Smooth muscle cell (in vitro differentiated cells): ENCODE data around the gene PROX2. TPM values are rescaled to one million over a fixed set of nuclear protein-coding genes. Genes with fewer than 3 reads are reported as not detected.

Experiments used
- DNase-seq: peaks from one replicate; lab custom pipeline; 2025; ENCODE audit not compliant: unreplicated experiment; lab: John Stamatoyannopoulos, UW
- H2AFZ ChIP-seq: fragments of 200-600 bp; sonication (generic); 2 replicates; pipeline ENCODE4 v1.6.0; 2016; ENCODE audit warnings: antibody characterized with exemption, low read depth, mild to moderate bottlenecking
- H3F3A ChIP-seq: fragments of 200-600 bp; sonication (generic); 2 replicates; pipeline ENCODE4 v1.6.0; 2017; ENCODE audit warnings: antibody characterized with exemption, low read depth
- H3K27ac ChIP-seq: fragments of 200-600 bp; sonication (generic); 2 replicates; pipeline ENCODE4 v1.5.1; 2016; ENCODE audit warnings: low read depth, mild to moderate bottlenecking
- H3K27me3 ChIP-seq: fragments of 200-600 bp; sonication (generic); 2 replicates; pipeline ENCODE4 v1.6.1; 2016; ENCODE audit warnings: low read depth, mild to moderate bottlenecking
- H3K36me3 ChIP-seq: fragments of 200-600 bp; sonication (generic); 2 replicates; pipeline ENCODE4 v1.5.1; 2016; ENCODE audit warnings: low read depth
- H3K4me1 ChIP-seq: fragments of 200-600 bp; sonication (generic); 2 replicates; pipeline ENCODE4 v1.5.1; 2016; ENCODE audit warnings: low read depth
- H3K4me2 ChIP-seq: fragments of 200-600 bp; sonication (generic); 2 replicates; pipeline ENCODE4 v1.6.0; 2016; ENCODE audit warnings: mild to moderate bottlenecking
- H3K4me3 ChIP-seq: fragments of 200-600 bp; sonication (generic); 2 replicates; pipeline ENCODE4 v1.5.1; 2016; ENCODE audit warnings: mild to moderate bottlenecking
- H3K79me2 ChIP-seq: fragments of 200-600 bp; sonication (generic); 2 replicates; pipeline ENCODE4 v1.6.0; 2016; ENCODE audit warnings: low read depth, mild to moderate bottlenecking
- H3K9ac ChIP-seq: fragments of 200-600 bp; sonication (generic); 2 replicates; pipeline ENCODE4 v1.6.0; 2016; ENCODE audit warnings: low read depth
- H3K9me3 ChIP-seq: fragments of 200-600 bp; sonication (generic); replicated peaks from 2 replicates; pipeline ENCODE4 v1.5.1; 2016; ENCODE audit warnings: low read depth
- H4K20me1 ChIP-seq: fragments of 200-600 bp; sonication (generic); 2 replicates; pipeline ENCODE4 v1.6.0; 2016; ENCODE audit warnings: low read depth
- CTCF ChIP-seq: fragments of 200-600 bp; sonication (generic); IDR thresholded peaks from 2 replicates; pipeline ENCODE4 v1.5.1; 2017; ENCODE audit warnings: borderline replicate concordance, mild to moderate bottlenecking, antibody characterized with exemption; ENCODE audit not compliant: insufficient read depth, poor library complexity, severe bottlenecking
- WGBS: methylation state at CpG from one replicate; pipeline ENCODE4 v1.1.7; 2016; ENCODE audit warnings: low lambda C conversion rate; 5-methylcytosine and 5-hydroxymethylcytosine counted together
- polyA plus RNA-seq: library from polyadenylated mRNA; unstranded; fragments of >200 nt; fragmentation: Nextera tagmentation; extraction: Ambion mirVana; gene quantifications from 2 replicates; pipeline ENCODE4 v1.2.1, GENCODE V29; 2016
- total RNA-seq: library from RNA; depleted of rRNA; stranded (reverse); fragments of >200 nt; gene quantifications from 2 replicates; pipeline ENCODE4 v1.2.3, GENCODE V29; 2014

Gene PROX2
- total and polyA plus RNA-seq, 2 experiments from 2014 or later: 0.08 TPM; not detected in 1

- no peak overlapping the region for H2AFZ ChIP-seq
- H3K4me3 ChIP-seq: no peak overlapping the region
- H3K79me2 ChIP-seq: no peaks in the 10 kb centered on the region
- TF ChIP-seq CTCF: no peak
- no peak for DNase-seq
- no peaks in the 10 kb centered on the region for H3F3A ChIP-seq
- no peak overlapping the region for H3K27ac ChIP-seq
- H3K9ac ChIP-seq: no peak overlapping the region
- no peaks in the 10 kb centered on the region for H3K27me3 ChIP-seq
- no peak overlapping the region for H3K4me2 ChIP-seq
- no peaks in the 10 kb centered on the region for H4K20me1 ChIP-seq
- 91% methylated on average over 10 of the region's 10 CpGs for WGBS
- no peaks in the 10 kb centered on the region for H3K36me3 ChIP-seq
- H3K4me1 ChIP-seq: no peaks in the 10 kb centered on the region
- no peaks in the 10 kb centered on the region for H3K9me3 ChIP-seq
Observed at GRCh38 chr14:74912801-74913200, 36.9 kb upstream of the PROX2 start.

- no peak for TF ChIP-seq CTCF
- H3K9me3 ChIP-seq: no peaks in the 10 kb centered on the region
- DNase-seq: no peak
- H3K9ac ChIP-seq: no peak overlapping the region
- no peaks in the 10 kb centered on the region for H3F3A ChIP-seq
- no peaks in the 10 kb centered on the region for H3K36me3 ChIP-seq
- no peaks in the 10 kb centered on the region for H3K27me3 ChIP-seq
- H4K20me1 ChIP-seq: no peaks in the 10 kb centered on the region
- no peak overlapping the region for H3K27ac ChIP-seq
- 90% methylated on average over 6 of the region's 6 CpGs for WGBS
- no peaks in the 10 kb centered on the region for H3K4me1 ChIP-seq
- H3K79me2 ChIP-seq: no peaks in the 10 kb centered on the region
- H3K4me2 ChIP-seq: no peak overlapping the region
- H2AFZ ChIP-seq: no peak overlapping the region
- H3K4me3 ChIP-seq: no peak overlapping the region
Observed at GRCh38 chr14:74912111-74912510, 36.2 kb upstream of the PROX2 start.

GRCh38 chr14:74911704-74912103, 35.8 kb upstream of the PROX2 start:
- no peak overlapping the region for H2AFZ ChIP-seq
- H3K4me3 ChIP-seq: no peak overlapping the region
- TF ChIP-seq CTCF: no peak
- WGBS: 92% methylated on average over 5 of the region's 5 CpGs
- no peak overlapping the region for H3K9ac ChIP-seq
- H3F3A ChIP-seq: no peaks in the 10 kb centered on the region
- no peak for DNase-seq
- H3K36me3 ChIP-seq: no peaks in the 10 kb centered on the region
- H3K4me1 ChIP-seq: no peaks in the 10 kb centered on the region
- no peaks in the 10 kb centered on the region for H4K20me1 ChIP-seq
- no peaks in the 10 kb centered on the region for H3K27me3 ChIP-seq
- no peak overlapping the region for H3K27ac ChIP-seq
- H3K79me2 ChIP-seq: no peaks in the 10 kb centered on the region
- H3K9me3 ChIP-seq: no peaks in the 10 kb centered on the region
- no peak overlapping the region for H3K4me2 ChIP-seq

GRCh38 chr14:74911221-74911620, 35.3 kb upstream of the PROX2 start:
- Histone ChIP-seq H3F3A (no peaks in the 10 kb centered on the region), H3K27me3 (no peaks in the 10 kb centered on the region), H3K4me2 (no peak overlapping the region), H3K4me1 (no peaks in the 10 kb centered on the region), H3K27ac (no peak overlapping the region), H3K4me3 (no peak overlapping the region), H3K79me2 (no peaks in the 10 kb centered on the region), H2AFZ (no peak overlapping the region), H3K9ac (no peak overlapping the region), H3K9me3 (no peaks in the 10 kb centered on the region), H3K36me3 (no peaks in the 10 kb centered on the region), H4K20me1 (no peaks in the 10 kb centered on the region)
- DNase-seq: no peak
- 95% methylated on average over 6 of the region's 6 CpGs for WGBS
- no peak for TF ChIP-seq CTCF
